Kidney glomerular epithelial cell (primary cell): Measurements from ENCODE around the gene COL18A1.
"Not testable (repeated sequence)": the region's sequence is repeated elsewhere in the genome, so short reads cannot be mapped to it uniquely, and the experiment has no call there.

ENCODE experiments used
- DNase-seq: peaks from one replicate; lab custom pipeline; 2025; lab: John Stamatoyannopoulos, UW

The COL18A1 gene

DNA sequence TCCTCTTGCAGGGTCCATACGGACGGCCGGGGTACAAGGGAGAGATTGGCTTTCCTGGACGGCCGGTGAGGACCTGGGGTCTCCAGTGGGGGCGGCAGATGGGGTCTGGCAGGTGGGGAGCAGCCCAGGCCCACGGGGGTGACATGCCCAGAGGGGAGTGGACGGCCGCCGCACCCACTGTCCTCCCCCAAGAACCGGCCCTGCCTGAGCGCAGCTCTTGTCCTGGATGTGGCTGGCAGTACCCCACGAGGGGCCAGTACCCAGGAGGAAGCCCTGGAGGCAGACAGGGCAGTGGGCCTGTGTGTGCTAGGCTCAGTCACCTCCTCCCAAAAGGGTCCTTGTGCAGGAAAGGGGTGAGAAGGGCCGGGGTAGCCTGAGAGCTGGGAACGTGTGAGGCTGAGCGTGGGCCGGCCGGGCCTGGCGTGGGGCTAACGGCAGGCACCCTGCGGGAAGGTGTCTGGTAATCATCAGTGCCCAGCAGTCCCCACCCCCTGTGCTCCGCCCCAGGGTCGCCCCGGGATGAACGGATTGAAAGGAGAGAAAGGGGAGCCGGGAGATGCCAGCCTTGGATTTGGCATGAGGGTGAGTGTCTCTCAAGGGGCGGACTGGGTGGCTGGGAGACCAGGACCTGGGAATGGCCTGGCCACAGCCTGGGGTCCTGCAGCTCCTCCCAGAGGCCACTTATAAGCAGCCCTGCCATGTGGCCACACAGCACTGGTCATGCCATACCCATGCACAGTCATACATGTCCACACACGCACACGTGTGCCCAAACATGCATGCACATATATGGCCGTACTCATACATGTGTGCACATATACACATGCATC, 90.1 kb downstream of the COL18A1 start:
- no peak for DNase-seq

DNA sequence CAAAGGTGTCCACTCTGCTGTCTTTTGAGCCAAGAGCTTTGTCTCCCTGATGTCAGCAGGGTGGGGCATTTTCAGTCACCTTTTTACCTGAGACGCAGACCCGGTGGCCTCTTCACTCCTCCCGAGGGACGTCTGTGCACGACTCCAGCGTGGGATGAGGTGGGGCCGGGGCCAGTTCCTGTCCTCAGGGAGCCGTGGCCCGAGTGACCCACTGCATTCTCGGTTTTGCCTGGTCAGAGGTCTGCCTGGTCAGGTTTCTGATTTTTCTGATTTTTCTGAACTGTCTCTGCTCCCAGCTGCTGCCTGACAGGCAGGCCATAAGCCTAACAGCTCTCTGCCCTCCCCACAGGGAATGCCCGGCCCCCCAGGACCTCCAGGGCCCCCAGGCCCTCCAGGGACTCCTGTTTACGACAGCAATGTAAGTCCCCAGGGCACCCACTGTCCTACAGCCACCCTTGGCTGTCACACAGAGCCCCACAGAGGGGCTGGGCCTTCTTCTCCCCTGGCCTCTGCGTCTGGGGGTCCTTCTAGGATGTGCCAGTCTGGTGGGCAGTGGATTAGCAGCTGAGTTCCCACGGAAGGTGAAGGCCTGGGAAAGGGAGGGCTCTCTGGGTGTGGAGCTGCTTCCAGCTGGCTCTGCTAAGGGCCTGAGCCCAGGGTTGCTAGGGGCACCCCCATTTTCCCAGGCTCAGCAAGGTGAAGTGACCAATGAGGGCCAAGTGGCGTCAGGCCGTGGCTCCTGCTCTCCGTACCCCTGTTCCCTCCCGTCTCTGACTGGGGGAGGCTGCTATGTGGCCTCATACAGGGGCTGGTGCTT, 91.4 kb downstream of the COL18A1 start:
- no peak for DNase-seq

DNA sequence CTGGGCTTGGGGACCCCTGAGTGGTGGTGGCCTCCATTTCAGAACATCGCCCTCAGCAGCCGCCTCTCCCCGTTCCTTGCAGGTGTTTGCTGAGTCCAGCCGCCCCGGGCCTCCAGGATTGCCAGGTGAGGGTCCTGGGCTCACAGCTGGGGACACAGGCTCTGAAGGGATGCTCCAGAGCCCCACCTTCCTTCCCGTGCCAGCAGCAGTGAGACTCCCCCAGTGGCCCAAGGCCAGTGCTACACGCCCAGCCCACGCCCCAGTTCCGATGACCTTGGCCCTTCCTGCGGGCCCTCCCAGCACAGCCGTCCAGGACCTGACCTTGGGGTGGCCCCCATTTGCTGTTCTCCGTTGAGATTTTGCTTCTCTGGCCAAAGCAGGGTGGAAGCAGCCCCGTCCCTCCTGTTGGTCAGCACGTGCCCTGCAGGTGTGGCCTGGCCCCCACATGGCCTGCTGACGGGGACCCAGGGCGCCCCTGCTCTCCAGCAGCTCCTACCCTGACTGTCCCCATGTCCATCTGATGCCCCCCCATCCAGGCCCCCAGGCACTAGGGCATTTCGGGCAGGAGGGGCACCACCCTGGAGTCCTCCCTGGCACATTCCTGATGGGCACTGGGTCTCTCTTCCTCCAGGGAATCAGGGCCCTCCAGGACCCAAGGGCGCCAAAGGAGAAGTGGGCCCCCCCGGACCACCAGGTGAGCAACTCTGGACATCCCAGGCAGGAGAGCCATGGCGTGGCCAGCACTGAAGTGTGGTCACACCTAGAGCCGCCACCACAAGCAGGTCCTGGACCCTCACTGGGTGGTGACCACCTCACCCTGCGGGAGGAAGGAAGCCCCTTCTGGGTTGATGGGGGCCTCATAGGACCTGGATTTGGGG, 92.2 kb downstream of the COL18A1 start:
- DNase-seq, result no peak

DNA sequence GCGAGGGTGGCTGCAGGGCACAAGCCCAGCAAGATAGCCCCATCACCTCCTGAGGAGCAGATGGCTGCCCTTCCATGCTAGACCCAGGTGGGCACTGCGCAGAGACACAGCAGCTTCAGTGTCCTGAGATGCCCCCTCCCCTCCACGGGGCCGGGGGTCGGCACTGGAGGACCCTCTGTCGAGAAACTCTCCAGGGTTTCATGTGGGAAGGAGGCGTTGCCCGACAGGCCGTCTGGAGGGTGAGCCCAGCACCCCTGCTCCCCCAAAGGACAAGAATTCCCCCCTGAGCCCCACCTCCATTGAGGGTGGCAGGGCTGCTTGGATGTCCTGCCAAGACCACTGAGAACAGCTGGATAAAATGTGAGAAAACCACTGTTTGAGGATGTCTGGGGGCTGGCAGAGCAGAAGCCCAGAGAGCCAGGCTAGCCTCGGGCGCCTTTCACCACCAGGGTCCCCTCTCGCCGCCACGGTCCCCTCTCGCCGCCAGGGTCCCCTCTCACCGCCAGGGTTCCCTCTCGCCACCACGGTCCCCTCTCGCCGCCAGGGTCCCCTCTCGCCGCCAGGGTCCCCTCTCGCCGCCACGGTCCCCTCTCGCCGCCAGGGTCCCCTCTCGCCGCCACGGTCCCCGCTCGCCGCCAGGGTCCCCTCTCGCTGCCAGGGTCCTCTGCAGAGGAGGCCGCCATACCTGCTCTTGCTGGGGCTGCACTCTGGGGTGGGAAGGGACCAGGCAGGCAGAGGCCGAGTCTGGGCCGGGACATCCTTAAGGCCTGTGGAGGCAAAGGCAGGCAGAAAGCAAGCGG, 93.1 kb downstream of the COL18A1 start:
- DNase-seq, result no peak

DNA sequence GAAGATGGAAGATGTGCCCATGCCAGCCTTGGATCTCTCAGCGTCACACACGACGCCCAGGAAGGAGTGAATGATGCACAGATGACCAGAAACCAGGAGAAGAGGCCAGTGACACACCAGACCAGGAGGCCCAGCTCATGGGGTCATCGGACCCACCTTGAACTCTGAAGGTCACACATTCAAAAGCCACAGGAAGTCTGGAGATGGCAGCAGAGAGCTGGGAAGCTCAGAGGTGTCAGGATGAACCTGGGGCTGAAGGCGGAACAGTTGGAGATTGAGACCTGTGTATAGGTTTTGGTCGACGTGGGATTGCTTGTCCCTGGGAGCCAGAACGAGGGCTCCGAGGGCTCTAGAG, 93.7 kb downstream of the COL18A1 start:
- no peak for DNase-seq

DNA sequence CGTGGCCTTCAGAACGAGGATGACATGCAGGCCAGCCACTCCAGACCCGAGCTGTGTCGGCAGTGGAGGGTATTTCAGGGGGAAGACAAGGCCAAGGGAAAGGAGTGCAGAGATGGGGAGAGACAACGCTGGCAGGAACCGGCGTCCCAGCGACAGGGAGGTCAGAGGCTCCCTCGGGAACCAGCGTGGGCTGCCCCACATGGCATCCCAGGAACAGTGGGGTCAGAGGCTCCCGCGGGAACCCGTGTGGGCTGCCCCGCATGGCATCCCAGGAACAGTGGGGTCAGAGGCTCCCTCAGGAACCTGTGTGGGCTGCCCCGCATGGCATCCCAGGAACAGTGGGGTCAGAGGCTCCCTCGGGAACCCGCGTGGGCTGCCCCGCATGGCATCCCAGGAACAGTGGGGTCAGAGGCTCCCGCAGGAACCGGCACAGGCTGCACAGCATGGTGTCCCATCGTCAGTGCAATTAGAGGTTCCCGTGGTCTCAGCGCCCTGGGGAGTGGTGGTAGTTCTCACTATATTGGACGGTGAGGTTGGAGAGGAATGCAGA, 94.3 kb downstream of the COL18A1 start:
- no peak for DNase-seq

DNA sequence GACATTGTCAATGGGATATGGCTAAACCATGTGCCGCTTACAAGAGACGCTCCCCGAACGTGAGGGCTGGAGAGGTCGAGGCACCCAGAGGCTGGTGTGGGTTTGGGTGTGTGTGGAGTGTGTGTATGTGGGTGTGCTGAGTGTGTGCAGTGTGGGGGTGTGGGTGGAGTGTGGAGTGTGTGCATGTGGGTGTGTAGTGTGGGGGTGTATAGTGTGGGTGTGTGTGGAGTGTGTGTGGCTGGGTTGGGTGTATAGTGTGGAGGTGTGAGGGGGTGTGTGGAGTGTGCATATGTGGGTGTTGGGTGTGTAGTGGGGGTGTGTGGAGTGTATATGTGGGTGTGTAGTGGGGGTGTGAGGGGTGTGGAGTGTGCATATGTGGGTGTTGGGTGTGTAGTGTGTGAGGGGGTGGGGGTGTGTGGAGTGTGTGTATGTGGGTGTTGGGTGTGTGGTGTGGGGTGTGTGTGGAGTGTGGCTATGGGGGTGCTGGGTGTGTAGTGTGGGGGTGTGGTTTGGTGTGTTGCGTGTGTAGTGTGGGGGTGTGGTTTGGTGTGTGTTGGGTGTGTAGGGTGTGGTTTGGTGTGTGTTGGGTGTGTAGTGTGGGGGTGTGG, 95.1 kb downstream of the COL18A1 start:
- DNase-seq, result no peak

DNA sequence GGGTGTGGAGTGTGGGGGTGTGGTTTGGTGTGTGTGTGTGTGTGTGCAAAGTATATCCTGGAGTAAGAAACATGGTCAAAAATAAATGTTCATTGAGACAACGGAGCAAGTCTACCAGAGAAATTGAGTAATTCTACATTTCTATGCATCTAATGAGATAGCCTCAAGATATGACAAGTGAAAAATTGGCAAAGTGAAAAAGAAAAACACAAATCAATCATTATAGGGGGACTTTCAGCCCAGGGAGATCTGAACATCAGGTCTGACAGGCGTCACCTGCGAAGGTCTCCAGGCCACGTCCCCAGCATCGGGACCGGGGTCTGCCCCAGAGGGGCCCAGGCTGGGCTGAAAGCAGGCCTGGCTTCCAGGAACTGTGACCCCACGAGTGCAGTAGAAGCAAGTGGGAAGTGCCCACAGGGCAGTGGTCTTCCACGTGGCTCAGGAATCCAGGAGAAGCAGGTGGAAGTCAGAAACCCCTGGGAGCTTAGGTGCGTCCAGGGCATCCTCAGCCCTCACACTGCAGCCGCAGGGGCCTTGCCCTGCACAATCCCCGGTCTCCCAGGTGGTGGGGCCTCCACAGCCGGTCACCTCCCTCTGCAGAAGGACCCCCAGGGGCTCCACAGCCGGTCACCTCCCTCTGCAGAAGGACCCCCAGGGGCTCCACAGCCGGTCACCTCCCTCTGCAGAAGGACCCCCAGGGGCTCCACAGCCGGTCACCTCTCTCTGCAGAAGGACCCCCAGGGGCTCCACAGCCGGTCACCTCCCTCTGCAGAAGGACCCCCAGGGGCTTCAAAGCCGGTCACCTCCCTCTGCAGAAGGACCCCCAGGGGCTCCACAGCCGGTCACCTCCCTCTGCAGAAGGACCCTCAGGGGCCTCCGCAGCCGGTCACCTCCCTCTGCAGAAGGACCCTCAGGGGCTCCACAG, 96.4 kb downstream of the COL18A1 start:
- not testable (repeated sequence) for DNase-seq

DNA sequence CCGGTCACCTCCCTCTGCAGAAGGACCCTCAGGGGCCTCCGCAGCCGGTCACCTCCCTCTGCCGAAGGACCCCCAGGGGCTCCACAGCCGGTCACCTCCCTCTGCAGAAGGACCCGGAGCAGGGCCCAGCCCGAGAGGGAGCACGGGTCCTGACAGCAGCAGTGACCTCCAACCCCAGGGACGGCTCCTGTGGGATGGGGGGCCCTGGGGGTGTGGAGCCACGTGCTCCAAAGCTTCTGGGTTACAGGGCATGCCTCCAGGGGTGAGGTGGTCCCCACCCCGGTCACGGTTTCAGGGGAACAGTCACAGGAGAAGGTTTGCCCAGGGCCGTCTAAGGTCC, 97.0 kb downstream of the COL18A1 start:
- DNase-seq, result no peak

DNA sequence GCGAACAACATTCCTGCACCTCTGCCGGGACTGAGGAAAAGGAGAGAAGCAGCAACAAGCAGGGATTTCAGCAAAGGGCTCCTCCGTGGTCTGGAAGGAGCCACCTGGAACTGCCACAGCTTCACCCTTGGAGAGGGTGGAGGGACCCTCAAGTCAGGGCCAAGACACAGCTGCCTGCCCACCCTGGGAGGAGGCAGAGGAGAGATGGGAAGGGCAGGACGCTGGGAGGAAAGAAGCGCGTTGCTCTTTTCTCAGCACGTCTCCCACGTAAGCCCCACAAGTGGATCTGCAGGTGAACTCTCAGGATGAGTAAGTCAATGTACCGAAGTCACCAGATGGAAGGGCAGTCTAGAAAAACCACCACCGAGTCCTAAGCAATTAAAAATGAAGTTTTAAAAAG, 97.6 kb downstream of the COL18A1 start:
- DNase-seq, result no peak

DNA sequence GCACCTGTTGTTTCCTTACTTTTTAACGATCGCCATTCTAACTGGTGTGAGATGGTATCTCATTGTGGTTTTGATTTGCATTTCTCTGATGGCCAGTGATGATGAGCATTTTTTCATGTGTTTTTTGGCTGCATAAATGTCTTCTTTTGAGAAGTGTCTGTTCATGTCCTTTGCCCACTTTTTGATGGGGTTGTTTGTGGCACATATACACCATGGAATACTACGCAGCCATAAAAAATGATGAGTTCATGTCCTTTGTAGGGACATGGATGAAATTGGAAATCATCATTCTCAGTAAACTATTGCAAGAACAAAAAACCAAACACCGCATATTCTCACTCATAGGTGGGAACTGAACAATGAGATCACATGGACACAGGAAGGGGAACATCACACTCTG, 98.3 kb downstream of the COL18A1 start:
- not testable (repeated sequence) for DNase-seq

DNA sequence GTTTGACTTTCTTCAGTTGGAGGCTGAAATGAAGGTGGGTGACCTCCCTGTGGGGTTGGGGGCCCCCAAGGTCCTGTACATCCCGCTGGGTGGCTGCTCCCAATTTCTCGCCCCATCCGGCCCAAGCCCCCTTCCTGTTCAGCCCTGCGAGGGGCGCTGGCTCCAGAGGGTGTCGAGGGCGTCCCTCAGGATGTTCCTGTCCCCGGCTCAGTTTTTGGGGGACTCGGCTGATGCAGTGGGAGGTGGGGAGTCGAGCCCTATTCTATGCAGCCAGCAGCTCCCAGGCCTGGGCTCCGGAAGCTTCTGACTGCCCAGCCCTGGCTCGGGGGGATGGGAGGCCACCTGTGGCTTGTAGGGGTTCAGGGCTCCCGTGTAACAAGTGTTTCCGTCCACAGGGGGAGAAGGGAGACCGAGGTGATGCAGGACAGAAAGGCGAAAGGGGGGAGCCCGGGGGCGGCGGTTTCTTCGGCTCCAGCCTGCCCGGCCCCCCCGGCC, 99.1 kb downstream of the COL18A1 start:
- DNase-seq, result no peak

DNA sequence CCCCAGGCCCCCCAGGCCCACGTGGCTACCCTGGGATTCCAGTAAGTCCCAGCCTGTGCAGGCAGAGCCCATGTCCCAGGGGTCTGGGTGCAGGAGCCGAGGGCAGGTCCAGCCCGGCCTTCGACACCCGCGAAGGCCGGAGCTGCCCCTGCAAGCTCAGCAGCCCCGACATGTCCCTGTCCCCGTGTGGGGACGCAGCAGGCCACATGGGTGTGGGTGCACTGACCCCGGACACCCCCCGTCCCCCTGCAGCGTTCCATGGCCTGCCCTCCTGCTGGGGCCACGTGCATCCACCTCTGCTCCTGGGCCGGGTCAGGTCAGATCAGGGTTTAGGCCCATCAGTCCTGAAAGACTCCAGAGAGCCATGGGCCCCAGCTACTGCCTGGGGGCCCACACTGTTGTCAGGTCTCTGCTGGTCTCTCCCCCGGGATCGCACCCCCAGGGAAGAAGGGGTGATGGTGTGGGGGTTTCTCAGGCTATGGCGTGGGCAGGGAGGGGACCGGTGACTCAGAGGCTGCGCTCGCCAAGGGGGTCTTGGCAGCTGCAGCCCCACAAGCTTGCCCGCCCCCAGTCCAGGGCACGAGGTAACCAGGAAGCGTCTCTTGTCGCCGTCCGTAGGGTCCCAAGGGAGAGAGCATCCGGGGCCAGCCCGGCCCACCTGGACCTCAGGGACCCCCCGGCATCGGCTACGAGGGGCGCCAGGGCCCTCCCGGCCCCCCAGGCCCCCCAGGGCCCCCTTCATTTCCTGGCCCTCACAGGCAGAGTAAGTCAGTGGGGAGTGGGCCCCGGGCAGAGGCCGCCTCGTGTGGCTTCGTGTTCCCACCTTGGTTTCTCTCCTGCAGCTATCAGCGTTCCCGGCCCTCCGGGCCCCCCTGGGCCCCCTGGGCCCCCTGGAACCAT, 99.8 kb downstream of the COL18A1 start:
- DNase-seq, result no peak

DNA sequence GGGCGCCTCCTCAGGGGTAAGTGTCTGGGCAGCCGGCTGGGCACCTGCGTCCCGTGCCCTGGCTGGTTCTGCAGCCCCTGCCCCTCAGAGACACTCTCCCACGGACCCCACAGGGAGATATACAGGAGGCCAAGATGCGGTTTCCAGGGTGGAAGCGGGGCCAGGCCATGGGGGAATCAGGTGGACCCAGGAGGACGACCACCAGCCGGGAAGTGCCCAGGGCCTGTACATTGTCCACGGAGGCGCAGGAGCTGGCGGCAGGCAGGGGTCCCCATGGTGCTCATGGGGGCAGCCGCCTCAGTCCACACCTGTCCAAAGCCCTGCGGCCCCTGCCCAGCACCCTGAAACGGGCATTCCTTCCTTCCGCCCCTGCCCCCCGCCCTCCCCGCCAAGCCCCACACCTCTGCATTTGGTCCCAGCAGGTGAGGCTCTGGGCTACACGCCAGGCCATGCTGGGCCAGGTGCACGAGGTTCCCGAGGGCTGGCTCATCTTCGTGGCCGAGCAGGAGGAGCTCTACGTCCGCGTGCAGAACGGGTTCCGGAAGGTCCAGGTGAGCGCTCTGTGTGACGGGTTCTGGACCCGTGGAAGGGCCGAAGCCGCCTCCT, 100.6 kb downstream of the COL18A1 start:
- no peak for DNase-seq

DNA sequence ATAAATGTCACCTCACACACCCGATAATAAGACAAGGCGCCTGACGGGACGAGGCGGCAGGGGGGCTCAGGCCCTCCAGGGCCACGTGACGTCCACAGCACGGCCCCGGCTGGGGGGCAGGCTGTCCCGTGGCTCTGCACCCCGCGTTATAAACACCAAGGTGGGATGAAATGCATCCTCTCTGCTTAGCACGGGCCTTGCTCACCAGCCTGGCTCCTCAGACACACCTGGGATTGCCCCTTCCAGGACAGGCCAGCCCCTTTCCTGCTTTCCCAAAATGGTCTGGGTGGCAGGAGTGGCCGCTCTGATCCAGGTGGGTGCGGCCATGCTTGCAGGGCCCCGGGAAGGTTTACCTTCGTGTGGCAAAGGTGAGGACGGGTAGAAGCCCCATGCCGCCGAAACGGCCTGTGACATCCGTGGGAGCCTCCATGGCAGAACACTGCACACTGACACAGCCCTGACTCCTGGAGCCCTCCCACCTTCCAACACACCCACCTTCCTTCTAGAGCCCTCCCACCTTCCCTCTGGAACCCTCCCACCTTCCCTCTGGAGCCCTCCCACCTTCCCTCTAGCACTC, 101.4 kb downstream of the COL18A1 start:
- no peak for DNase-seq

DNA sequence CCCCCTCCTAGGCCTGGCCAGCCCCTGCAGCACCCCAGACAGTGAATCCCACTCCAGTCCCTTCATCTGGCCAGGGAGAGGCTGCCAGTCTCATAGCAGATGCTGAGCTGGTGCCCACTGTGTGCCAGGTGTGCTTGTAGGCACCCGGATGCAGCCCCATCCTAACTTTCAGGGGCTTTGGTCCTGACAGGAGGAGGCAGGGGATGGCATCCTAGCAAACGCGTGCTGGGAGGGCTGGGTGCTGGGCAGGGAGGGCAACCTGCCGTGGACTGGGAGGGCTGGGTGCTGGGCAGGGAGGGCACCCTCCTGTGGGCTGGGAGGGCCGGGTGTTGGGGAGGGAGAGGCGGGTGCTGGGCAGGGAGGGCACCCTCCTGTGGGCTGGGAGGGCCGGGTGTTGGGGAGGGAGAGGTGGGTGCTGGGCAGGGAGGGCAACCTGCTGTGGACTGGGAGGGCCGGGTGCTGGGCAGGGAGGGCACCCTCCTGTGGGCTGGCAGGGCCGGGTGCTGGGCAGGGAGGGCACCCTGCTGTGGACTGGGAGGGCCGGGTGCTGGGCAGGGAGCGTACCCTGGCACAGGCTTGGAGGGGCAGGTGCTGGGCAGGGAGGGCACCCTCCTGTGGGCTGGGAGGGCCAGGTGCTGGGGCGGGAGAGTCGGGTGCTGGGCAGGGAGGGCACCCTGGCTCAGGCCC, 102.0 kb downstream of the COL18A1 start:
- DNase-seq, result no peak

DNA sequence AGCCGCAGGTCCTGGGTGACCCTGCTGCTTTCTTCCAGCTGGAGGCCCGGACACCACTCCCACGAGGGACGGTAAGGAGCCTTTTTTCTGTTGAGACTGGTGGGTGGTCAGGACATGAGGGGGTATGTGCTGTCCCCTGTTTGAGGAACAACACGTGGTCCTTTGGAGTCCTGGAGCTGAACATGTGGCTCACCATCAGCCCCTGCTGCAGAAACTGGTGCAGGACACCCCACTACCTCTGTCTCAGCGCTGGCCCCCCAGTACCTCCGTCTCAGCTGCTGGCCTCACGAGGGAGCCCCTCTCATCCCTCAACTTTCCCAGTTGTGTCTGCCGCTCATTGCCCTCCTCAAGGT, 102.5 kb downstream of the COL18A1 start:
- DNase-seq, result no peak
